HepG2 (cell line): ENCODE measurements around the gene ADSS1. TPM values are rescaled to one million over a fixed set of nuclear protein-coding genes. Genes with fewer than 3 reads are reported as not detected.

ENCODE experiments used
- BCL3 ChIP-seq: sonication (generic); formaldehyde crosslinking; IDR thresholded peaks from 2 replicates; pipeline ENCODE4 v1.5.1; 2020; ENCODE audit warnings: mild to moderate bottlenecking, missing genetic modification reagents, moderate library complexity
- CCDC6 ChIP-seq: sonication (generic); formaldehyde crosslinking; IDR thresholded peaks from 2 replicates; pipeline ENCODE4 v1.8.1; 2022; ENCODE audit warnings: mild to moderate bottlenecking, missing genetic modification reagents, moderate library complexity
- ELF1 ChIP-seq: sonication (generic); formaldehyde crosslinking; IDR thresholded peaks from 2 replicates; pipeline ENCODE4 v1.4.0; 2020; ENCODE audit warnings: missing genetic modification reagents
- GABPB1 ChIP-seq: IDR thresholded peaks from 2 replicates; pipeline ENCODE4 v1.6.1; 2016; ENCODE audit warnings: mild to moderate bottlenecking, missing genetic modification reagents, moderate library complexity, missing compliant biosample characterization
- HMG20A ChIP-seq: IDR thresholded peaks from 2 replicates; pipeline ENCODE4 v1.6.1; 2016; ENCODE audit warnings: borderline replicate concordance
- KLF9 ChIP-seq: IDR thresholded peaks from 2 replicates; pipeline ENCODE4 v1.6.1; 2016; ENCODE audit warnings: low read depth
- LBX2 ChIP-seq: sonication (generic); formaldehyde crosslinking; IDR thresholded peaks from 2 replicates; pipeline ENCODE4 v1.5.0; 2020; ENCODE audit warnings: missing genetic modification reagents, mild to moderate bottlenecking, borderline replicate concordance
- NPAS2 ChIP-seq: sonication (generic); formaldehyde crosslinking; IDR thresholded peaks from 2 replicates; pipeline ENCODE4 v1.8.0; 2022; ENCODE audit warnings: mild to moderate bottlenecking, missing genetic modification reagents, borderline replicate concordance
- PPARG ChIP-seq: conservative IDR thresholded peaks from 2 replicates; pipeline ENCODE4 v1.6.1; 2016; ENCODE audit warnings: missing biosample characterization, missing genetic modification reagents
- RARA ChIP-seq: IDR thresholded peaks from 2 replicates; pipeline ENCODE4 v1.6.1; 2016; ENCODE audit warnings: missing genetic modification reagents, missing compliant biosample characterization
- RFX1 ChIP-seq: fragments of 450-650 bp; IDR thresholded peaks from 2 replicates; pipeline ENCODE4 v1.6.1; 2017
- TFAP4 ChIP-seq: sonication (generic); IDR thresholded peaks from 2 replicates; pipeline ENCODE4 v1.6.1; 2016; ENCODE audit warnings: low read depth, borderline replicate concordance
- USF2 ChIP-seq, 2 experiments: sonication (generic) in 1 of 2; formaldehyde crosslinking in 1 of 2; IDR thresholded peaks; 2 replicates each; pipeline versions ENCODE4 v1.5.1 to v1.6.1; 2011 to 2020; ENCODE audit warnings: borderline replicate concordance in 1 of 2, low read depth in 1 of 2, low read length in 1 of 2, mild to moderate bottlenecking in 1 of 2, missing genetic modification reagents in 1 of 2, moderate library complexity in 1 of 2
- ZFP36L1 ChIP-seq: sonication (generic); formaldehyde crosslinking; IDR thresholded peaks from 2 replicates; pipeline ENCODE4 v1.8.0; 2022; ENCODE audit warnings: mild to moderate bottlenecking, missing genetic modification reagents, moderate library complexity
- ZFY ChIP-seq: sonication (generic); formaldehyde crosslinking; IDR thresholded peaks from 2 replicates; pipeline ENCODE4 v1.4.0; 2020; ENCODE audit warnings: missing genetic modification reagents
- ZNF235 ChIP-seq: sonication (generic); formaldehyde crosslinking; IDR thresholded peaks from 2 replicates; pipeline ENCODE4 v1.8.1; 2023; ENCODE audit warnings: mild to moderate bottlenecking, missing genetic modification reagents, borderline replicate concordance
- ZNF264 ChIP-seq: sonication (generic); formaldehyde crosslinking; IDR thresholded peaks from 2 replicates; pipeline ENCODE4 v1.4.0; 2020; ENCODE audit warnings: missing genetic modification reagents
- ZNF275 ChIP-seq: sonication (generic); formaldehyde crosslinking; IDR thresholded peaks from 2 replicates; pipeline ENCODE4 v1.8.0; 2022; ENCODE audit warnings: missing genetic modification reagents, mild to moderate bottlenecking, inconsistent platforms, borderline replicate concordance
- ZNF589 ChIP-seq: sonication (generic); formaldehyde crosslinking; conservative IDR thresholded peaks from 2 replicates; pipeline ENCODE4 v1.8.0; 2022; ENCODE audit warnings: mild to moderate bottlenecking, moderate library complexity, missing genetic modification reagents
- ZNF777 ChIP-seq: sonication (generic); formaldehyde crosslinking; IDR thresholded peaks from 2 replicates; pipeline ENCODE4 v1.4.0; 2020; ENCODE audit warnings: missing genetic modification reagents
- ZNF891 ChIP-seq: sonication (generic); formaldehyde crosslinking; IDR thresholded peaks from 2 replicates; pipeline ENCODE4 v1.5.0; 2020; ENCODE audit warnings: mild to moderate bottlenecking, missing genetic modification reagents
- ZSCAN22 ChIP-seq: sonication (generic); formaldehyde crosslinking; IDR thresholded peaks from 2 replicates; pipeline ENCODE4 v1.4.0; 2020; ENCODE audit warnings: mild to moderate bottlenecking, missing genetic modification reagents
- polyA plus RNA-seq, 8 experiments: library from polyadenylated mRNA; depleted of rRNA in 3 of 8; stranded (reverse) in 7 of 8; unstranded in 1 of 8; fragments of >200 nt; fragmentation: Illumina TruSeq in 4 of 8; extraction: Trizol in 4 of 8; gene quantifications; 2 replicates each; pipeline versions ENCODE4 v1.2.1 to v1.2.3, GENCODE V29; 2011 to 2016; ENCODE audit warnings: low read depth in 4 of 8, missing spikeins in 1 of 8, mixed read lengths in 1 of 8; ENCODE audit not compliant: insufficient read depth in 1 of 8
- total RNA-seq, 5 experiments: library from RNA; depleted of rRNA; stranded (reverse); fragments of >200 nt; fragmentation: Illumina TruSeq; extraction: Trizol; gene quantifications; 2 replicates each; pipeline ENCODE4 v1.2.3, GENCODE V29; 2016; ENCODE audit warnings: low read depth in 1 of 5

ADSS1 gene
- total and polyA plus RNA-seq, 2 of the 13 experiments (the other 11 are each of a cell fraction or from before 2014, with no cell fraction given): 1.0 to 36.7 TPM

GRCh38 chr14:104724981-104725771 lies 1.1 kb downstream of the ADSS1 start (continued):
- TF ChIP-seq USF2 (IDR thresholded peaks at IDR 0.05; ENCODE audit: low read depth, low read length) (no peak), USF2 (CRISPR knock-in tag; IDR thresholded peaks at IDR 0.05; ENCODE audit: borderline replicate concordance) (no peak), ZFP36L1 (no peak), HMG20A (CRISPR knock-in tag) (no peak), ZNF275 (no peak), ZNF235 (CRISPR knock-in tag) (no peak; the same call in 1 of the 2 replicates), ELF1 (CRISPR knock-in tag) (peak; percentile 26; the same call in 1 of the 2 replicates), KLF9 (CRISPR knock-in tag) (no peak), BCL3 (no peak; the same call in 1 of the 2 replicates), TFAP4 (peak; percentile 23; the same call in 1 of the 2 replicates), ZNF264 (no peak), GABPB1 (CRISPR knock-in tag) (peak; percentile 47; the same call in 1 of the 2 replicates), LBX2 (CRISPR knock-in tag) (no peak), ZFY (peak; percentile 52; the same call in 1 of the 2 replicates), ZNF891 (CRISPR knock-in tag) (no peak), ZNF777 (CRISPR knock-in tag) (no peak), ZSCAN22 (CRISPR knock-in tag) (no peak), RFX1 (no peak), ZNF589 (no peak), PPARG (no peak), RARA (CRISPR knock-in tag) (0 out of 2 replicates have a peak, but pooled peaks have one; percentile 47), CCDC6 (CRISPR knock-in tag) (no peak), NPAS2 (CRISPR knock-in tag) (no peak)
